Measurements from ENCODE around the gene GLT1D1.

DNA sequence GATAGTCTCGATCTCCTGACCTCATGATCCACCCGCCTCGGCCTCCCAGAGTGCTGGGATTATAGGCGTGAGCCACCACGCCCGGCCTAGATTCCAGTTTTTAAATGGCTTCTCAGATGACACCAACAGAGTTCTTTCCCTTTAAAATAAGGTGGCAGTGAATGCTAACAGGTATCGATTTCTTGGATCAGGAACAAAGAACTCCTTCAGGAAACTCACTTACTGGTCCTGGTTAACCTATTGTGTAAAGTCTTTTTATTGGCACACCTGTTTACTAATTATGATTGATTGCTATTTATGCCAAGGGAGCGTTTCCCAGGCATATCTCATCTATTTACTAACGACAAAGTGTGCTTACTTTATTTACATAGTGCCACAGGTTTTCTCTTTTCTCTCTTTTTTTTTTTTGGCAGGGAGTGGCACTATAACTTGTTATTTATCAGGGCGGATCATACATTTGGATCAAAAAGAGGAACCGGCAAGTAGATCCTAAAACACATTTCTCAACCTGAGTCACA lies 89.7 kb downstream of the GLT1D1 start:
- TF ChIP-seq, protein P1, sequence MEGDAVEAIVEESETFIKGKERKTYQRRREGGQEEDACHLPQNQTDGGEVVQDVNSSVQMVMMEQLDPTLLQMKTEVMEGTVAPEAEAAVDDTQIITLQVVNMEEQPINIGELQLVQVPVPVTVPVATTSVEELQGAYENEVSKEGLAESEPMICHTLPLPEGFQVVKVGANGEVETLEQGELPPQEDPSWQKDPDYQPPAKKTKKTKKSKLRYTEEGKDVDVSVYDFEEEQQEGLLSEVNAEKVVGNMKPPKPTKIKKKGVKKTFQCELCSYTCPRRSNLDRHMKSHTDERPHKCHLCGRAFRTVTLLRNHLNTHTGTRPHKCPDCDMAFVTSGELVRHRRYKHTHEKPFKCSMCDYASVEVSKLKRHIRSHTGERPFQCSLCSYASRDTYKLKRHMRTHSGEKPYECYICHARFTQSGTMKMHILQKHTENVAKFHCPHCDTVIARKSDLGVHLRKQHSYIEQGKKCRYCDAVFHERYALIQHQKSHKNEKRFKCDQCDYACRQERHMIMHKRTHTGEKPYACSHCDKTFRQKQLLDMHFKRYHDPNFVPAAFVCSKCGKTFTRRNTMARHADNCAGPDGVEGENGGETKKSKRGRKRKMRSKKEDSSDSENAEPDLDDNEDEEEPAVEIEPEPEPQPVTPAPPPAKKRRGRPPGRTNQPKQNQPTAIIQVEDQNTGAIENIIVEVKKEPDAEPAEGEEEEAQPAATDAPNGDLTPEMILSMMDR (IDR thresholded peaks at IDR 0.05): no peak
- no peak for TF ChIP-seq POLR2A (IDR thresholded peaks at IDR 0.05)

All from uterus (tissue), 2 donors.